ENCODE measurements around the gene C12orf75.

C12orf75 gene

GRCh38 chr12:105317942-105318621 is 12.4 kb upstream of the C12orf75 start:
- TF ChIP-seq FOXP2 (optimal IDR thresholded peaks at IDR 0.05; ENCODE audit: borderline replicate concordance, extremely low read depth, extremely low read length, insufficient read depth), result no peak
- no peak for TF ChIP-seq SIN3A (IDR thresholded peaks at IDR 0.05; ENCODE audit: borderline replicate concordance, insufficient read depth, low read length)
- no peak for TF ChIP-seq TAF1 (IDR thresholded peaks at IDR 0.05; ENCODE audit: borderline replicate concordance, insufficient read depth, low read length)
- no peak for TF ChIP-seq REST (IDR thresholded peaks at IDR 0.05; ENCODE audit: insufficient read depth in 1 of 2, low read depth in 2 of 2, low read length in 2 of 2)

- TF ChIP-seq FOXP2 (optimal IDR thresholded peaks at IDR 0.05; ENCODE audit: borderline replicate concordance, extremely low read depth, extremely low read length, insufficient read depth) (no peak), TAF1 (IDR thresholded peaks at IDR 0.05; ENCODE audit: borderline replicate concordance, insufficient read depth, low read length) (no peak), POLR2AphosphoS5 (IDR thresholded peaks at IDR 0.05; ENCODE audit: low read depth, low read length) (no peak)
Observed at GRCh38 chr12:105318651-105319483, 11.6 kb upstream of the C12orf75 start.

GRCh38 chr12:105319691-105320209 is 10.7 kb upstream of the C12orf75 start:
- TF ChIP-seq REST (IDR thresholded peaks at IDR 0.05; ENCODE audit: insufficient read depth in 1 of 2, low read depth in 2 of 2, low read length in 2 of 2) (no peak), TAF1 (IDR thresholded peaks at IDR 0.05; ENCODE audit: borderline replicate concordance, insufficient read depth, low read length) (no peak), FOXP2 (optimal IDR thresholded peaks at IDR 0.05; ENCODE audit: borderline replicate concordance, extremely low read depth, extremely low read length, insufficient read depth) (no peak), SIN3A (IDR thresholded peaks at IDR 0.05; ENCODE audit: borderline replicate concordance, insufficient read depth, low read length) (no peak), POLR2AphosphoS5 (IDR thresholded peaks at IDR 0.05; ENCODE audit: low read depth, low read length) (no peak)

GRCh38 chr12:105321125-105321524 is 9.4 kb upstream of the C12orf75 start:
- TF ChIP-seq SIN3A (IDR thresholded peaks at IDR 0.05; ENCODE audit: borderline replicate concordance, insufficient read depth, low read length) (no peak), FOXP2 (optimal IDR thresholded peaks at IDR 0.05; ENCODE audit: borderline replicate concordance, extremely low read depth, extremely low read length, insufficient read depth) (no peak), POLR2AphosphoS5 (IDR thresholded peaks at IDR 0.05; ENCODE audit: low read depth, low read length) (no peak), TAF1 (IDR thresholded peaks at IDR 0.05; ENCODE audit: borderline replicate concordance, insufficient read depth, low read length) (no peak), REST (IDR thresholded peaks at IDR 0.05; ENCODE audit: insufficient read depth in 1 of 2, low read depth in 2 of 2, low read length in 2 of 2) (no peak)

GRCh38 chr12:105322070-105322469 is 8.4 kb upstream of the C12orf75 start:
- TF ChIP-seq REST (IDR thresholded peaks at IDR 0.05; ENCODE audit: insufficient read depth in 1 of 2, low read depth in 2 of 2, low read length in 2 of 2), result no peak
- no peak for TF ChIP-seq SIN3A (IDR thresholded peaks at IDR 0.05; ENCODE audit: borderline replicate concordance, insufficient read depth, low read length)
- TF ChIP-seq FOXP2 (optimal IDR thresholded peaks at IDR 0.05; ENCODE audit: borderline replicate concordance, extremely low read depth, extremely low read length, insufficient read depth), result no peak
- TF ChIP-seq POLR2AphosphoS5 (IDR thresholded peaks at IDR 0.05; ENCODE audit: low read depth, low read length), result no peak
- no peak for TF ChIP-seq TAF1 (IDR thresholded peaks at IDR 0.05; ENCODE audit: borderline replicate concordance, insufficient read depth, low read length)

All from PFSK-1 (cell line).